Effector CD4-positive, alpha-beta T cell (primary cell): ENCODE results near the gene CYP27A1.
"Not testable (repeated sequence)": the region's sequence is repeated elsewhere in the genome, so short reads cannot be mapped to it uniquely, and the experiment has no call there.

Experiments used
- DNase-seq: peaks from one replicate; pipeline ENCODE4 v3.0.0-alpha.2; 2020

The CYP27A1 gene

GRCh38 chr2:218833023-218833609, 51.2 kb downstream of the CYP27A1 start:
- no peak for DNase-seq

- no peak for DNase-seq
Observed at GRCh38 chr2:218834685-218835084, 52.7 kb downstream of the CYP27A1 start.

- no peak for DNase-seq
Observed at GRCh38 chr2:218837495-218837894, 55.5 kb downstream of the CYP27A1 start.

- DNase-seq: no peak
Observed at GRCh38 chr2:218839430-218839829, 57.5 kb downstream of the CYP27A1 start.

GRCh38 chr2:218839888-218840287, 57.9 kb downstream of the CYP27A1 start:
- no peak for DNase-seq

DNA sequence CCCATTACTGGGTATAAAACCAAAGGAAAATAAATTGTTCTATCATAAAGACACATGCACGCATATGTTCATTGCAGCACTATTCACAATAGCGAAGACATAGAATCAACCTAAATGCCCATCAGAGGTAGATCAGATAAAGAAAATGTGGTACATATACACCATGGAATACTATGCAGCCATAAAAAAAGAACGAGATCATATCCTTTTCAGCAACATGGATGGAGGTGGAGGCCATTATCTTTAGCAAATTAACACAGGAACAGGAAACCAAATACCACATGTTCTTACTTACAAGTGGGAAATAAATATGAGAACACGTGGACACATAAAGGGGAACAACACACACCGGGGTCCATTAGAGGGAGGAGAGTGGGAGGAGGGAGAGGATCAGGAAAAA, 62.4 kb downstream of the CYP27A1 start:
- DNase-seq: not testable (repeated sequence)

GRCh38 chr2:218846963-218847362, 65.0 kb downstream of the CYP27A1 start:
- DNase-seq: not testable (repeated sequence)

GRCh38 chr2:218849721-218850120, 67.8 kb downstream of the CYP27A1 start:
- DNase-seq: no peak

- no peak for DNase-seq
Observed at GRCh38 chr2:218850796-218851195, 68.8 kb downstream of the CYP27A1 start.

DNA sequence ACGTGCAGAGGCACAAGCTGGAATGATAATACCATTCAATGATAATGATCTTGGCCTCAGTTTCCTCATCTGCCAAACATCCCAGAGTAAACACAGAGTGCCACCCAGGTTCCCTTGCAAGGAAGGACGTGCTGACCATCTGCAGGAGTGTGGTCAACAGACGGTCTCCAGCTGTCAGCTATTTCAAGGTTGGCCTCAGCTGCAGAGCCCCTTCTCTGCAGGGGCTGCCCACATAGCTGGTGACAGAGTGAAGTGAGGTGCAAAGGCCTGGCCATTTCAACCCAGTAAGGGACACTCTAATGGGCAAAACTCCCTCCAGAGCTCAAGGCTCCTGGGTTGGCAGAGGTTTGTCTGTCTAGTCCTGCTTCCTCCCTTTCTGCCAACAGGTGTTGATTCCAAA, 69.3 kb downstream of the CYP27A1 start:
- DNase-seq: no peak

DNA sequence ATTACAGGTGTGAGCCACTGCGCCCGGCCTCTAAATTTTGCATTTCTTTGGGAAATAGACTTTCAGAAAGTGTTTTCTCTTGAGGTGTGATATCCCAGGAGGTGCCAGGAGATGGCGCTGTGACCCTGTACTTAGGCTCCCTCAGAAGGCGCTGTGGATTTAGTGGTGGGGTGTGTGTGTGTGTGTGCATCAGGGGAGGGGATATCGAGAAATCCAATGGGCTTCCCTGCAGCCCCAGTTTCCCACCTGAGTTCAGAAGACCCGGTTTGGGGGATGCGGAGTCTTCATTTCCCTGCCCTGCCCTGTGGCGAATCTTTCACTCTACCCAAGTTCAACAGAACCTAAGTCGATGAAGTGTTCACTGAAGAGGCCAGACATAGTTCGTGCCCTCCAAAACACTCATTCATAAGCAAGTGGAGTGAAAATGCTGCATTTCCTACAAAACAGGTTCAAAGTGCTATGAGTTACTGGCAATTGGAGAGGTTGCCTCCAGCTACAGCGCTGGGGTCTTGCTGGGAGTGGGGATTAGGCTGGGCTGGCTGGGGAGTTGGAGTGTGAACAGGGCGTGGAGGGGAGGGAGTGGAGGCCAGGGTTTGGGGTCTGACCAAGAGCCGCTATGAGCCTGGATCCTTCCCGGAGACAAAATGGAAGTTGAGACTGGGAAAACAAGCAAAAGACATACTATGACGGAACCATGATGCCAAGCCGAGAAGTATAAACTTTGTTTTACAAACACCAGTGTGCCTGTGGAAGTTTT, 71.1 kb downstream of the CYP27A1 start:
- DNase-seq: peak; percentile 60

- no peak for DNase-seq
Observed at GRCh38 chr2:218853766-218854165, 71.8 kb downstream of the CYP27A1 start.

GRCh38 chr2:218854860-218855259, 72.9 kb downstream of the CYP27A1 start:
- no peak for DNase-seq

- DNase-seq: no peak
Observed at GRCh38 chr2:218855305-218856166, 73.6 kb downstream of the CYP27A1 start.

GRCh38 chr2:218856167-218856895, 74.4 kb downstream of the CYP27A1 start:
- DNase-seq: no peak

DNA sequence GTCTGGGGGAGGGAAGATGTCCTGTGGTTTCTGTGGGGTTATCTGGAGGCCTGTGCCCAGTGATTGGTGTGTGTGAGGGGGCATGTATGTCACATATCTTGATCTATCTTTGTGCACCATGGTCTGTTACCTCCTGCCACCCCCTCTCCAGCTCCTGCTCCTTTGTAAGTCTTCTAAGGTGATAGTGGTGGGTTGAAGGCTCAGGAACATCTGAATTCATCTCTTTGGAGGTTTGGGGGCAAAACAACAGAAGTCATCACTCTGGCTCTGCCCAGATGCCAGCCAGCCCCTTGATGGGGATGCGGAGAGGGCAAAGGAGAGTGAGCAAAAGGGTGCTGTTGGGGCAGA, 74.9 kb downstream of the CYP27A1 start:
- DNase-seq: no peak

DNA sequence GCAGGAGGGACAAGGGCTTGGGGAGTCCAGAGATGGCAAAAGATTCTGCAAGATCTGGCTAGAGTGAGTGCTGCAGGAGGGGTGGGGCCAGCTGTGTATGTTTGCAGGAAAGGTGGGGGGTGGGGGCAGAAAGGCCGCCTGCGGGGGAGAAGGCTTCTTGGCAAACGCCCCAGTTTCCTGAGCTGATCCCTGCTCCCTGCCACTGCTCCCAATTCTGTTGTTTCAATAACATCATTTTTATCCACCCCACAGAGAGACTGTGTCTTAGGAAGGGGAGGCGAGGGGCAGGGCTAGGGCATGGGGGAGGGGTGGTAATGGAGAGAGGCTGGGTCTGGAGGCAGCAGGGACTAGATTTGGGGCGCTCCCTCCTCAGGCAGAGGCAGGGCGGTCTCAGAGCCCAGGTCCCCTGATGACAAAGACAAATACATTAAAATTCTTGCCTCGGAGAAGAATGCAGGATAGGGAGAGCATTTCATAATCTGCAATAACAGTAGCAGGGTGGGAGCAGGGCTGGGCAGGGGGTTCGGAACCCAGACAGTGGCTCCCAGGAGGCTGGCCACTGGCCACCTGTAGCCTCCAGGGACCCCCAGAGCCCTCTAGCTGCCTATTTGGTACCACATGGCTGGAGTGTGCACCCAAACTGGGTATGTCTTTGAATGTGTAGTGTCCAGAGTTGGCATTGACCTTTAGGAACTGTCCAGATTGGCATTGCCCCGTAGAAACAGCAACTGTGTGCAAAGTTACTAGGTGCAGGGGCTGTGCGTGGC, 75.6 kb downstream of the CYP27A1 start:
- no peak for DNase-seq

DNA sequence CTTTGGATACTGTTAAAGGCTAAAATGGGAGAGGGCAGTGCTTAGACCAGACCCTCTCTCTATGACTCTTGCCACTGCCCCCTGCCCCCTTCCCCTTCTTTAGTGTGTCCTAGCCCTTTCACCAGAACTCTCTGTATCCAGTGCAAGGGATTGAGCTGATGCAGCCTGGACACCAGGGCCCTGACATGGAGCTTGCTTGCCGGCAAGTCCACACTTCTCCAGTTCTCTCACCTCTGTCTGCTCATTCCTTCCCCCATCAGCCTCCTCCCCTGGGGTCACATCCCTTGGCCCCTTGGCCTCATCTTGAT, 76.1 kb downstream of the CYP27A1 start:
- no peak for DNase-seq

GRCh38 chr2:218858671-218859555, 77.0 kb downstream of the CYP27A1 start:
- no peak for DNase-seq

- DNase-seq: no peak
Observed at GRCh38 chr2:218859556-218859987, 77.6 kb downstream of the CYP27A1 start, which contains the start of gene WNT6. WNT6 (plus strand) TSS chr2:218859805; CDS start chr2:218860038, 233 bp downstream.
